Astrocyte (in vitro differentiated cells and primary cell): ENCODE measurements around the gene UST. TPM values are rescaled to one million over a fixed set of nuclear protein-coding genes. Genes with fewer than 3 reads are reported as not detected.
A peak's percentile ranks its signal among the peaks of the same experiment; 100 is the strongest.

Source experiments
- DNase-seq: peaks from one replicate; pipeline ENCODE4 v3.0.0-alpha.2; 2010; ENCODE audit warnings: low read depth
- FAIRE-seq: peaks from 2 replicates; lab custom pipeline; 2011; peaks lifted over from hg19 to GRCh38; lab: Jason Lieb, UNC
- H2AFZ ChIP-seq: 2 replicates; pipeline ENCODE4 v1.6.0; 2012; ENCODE audit warnings: low read depth, low read length, inconsistent platforms
- H3K27ac ChIP-seq: 2 replicates; pipeline ENCODE4 v1.5.1; 2011; ENCODE audit warnings: low read depth, low read length, inconsistent platforms
- H3K27me3 ChIP-seq: 2 replicates; pipeline ENCODE4 v1.6.0; 2011; ENCODE audit warnings: low read length, inconsistent platforms; ENCODE audit not compliant: insufficient read depth
- H3K36me3 ChIP-seq: 2 replicates; pipeline ENCODE4 v1.5.1; 2011; ENCODE audit warnings: low read length, inconsistent platforms; ENCODE audit not compliant: insufficient read depth
- H3K4me1 ChIP-seq: 2 replicates; pipeline ENCODE4 v1.5.1; 2011; ENCODE audit warnings: low read length, inconsistent platforms; ENCODE audit not compliant: insufficient read depth
- H3K4me2 ChIP-seq: 2 replicates; pipeline ENCODE4 v1.6.0; 2012; ENCODE audit warnings: low read length, inconsistent platforms
- H3K4me3 ChIP-seq: 2 replicates; pipeline ENCODE4 v1.5.1; 2011; ENCODE audit warnings: low read depth, mild to moderate bottlenecking, low read length, inconsistent platforms; ENCODE audit not compliant: insufficient read depth
- H3K79me2 ChIP-seq: 2 replicates; pipeline ENCODE4 v1.6.0; 2012; ENCODE audit warnings: mild to moderate bottlenecking, low read length, inconsistent platforms; ENCODE audit not compliant: insufficient read depth
- H3K9ac ChIP-seq: 2 replicates; pipeline ENCODE4 v1.6.0; 2012; ENCODE audit warnings: mild to moderate bottlenecking, low read length, inconsistent platforms
- H3K9me3 ChIP-seq: 2 replicates; pipeline ENCODE4 v1.5.1; 2012; ENCODE audit warnings: low read depth, mild to moderate bottlenecking, low read length, inconsistent platforms; ENCODE audit not compliant: insufficient read depth
- H4K20me1 ChIP-seq: 2 replicates; pipeline ENCODE4 v1.6.0; 2012; ENCODE audit warnings: low read length, inconsistent platforms; ENCODE audit not compliant: insufficient read depth
- H3K27ac Mint-ChIP-seq: one replicate; pipeline ENCODE4 v1.8.0; 2021; ENCODE audit warnings: mild to moderate bottlenecking, mixed read lengths; ENCODE audit not compliant: unreplicated experiment
- H3K27me3 Mint-ChIP-seq: one replicate; pipeline ENCODE4 v1.8.0; 2021; ENCODE audit warnings: low read depth, mixed read lengths; ENCODE audit not compliant: unreplicated experiment
- H3K36me3 Mint-ChIP-seq: one replicate; pipeline ENCODE4 v1.8.0; 2021; ENCODE audit warnings: low read depth, mixed read lengths; ENCODE audit not compliant: unreplicated experiment
- H3K4me1 Mint-ChIP-seq: one replicate; pipeline ENCODE4 v1.8.0; 2021; ENCODE audit warnings: low read depth, mixed read lengths; ENCODE audit not compliant: unreplicated experiment
- H3K4me3 Mint-ChIP-seq: one replicate; pipeline ENCODE4 v1.8.0; 2021; ENCODE audit warnings: mild to moderate bottlenecking, moderate library complexity, mixed read lengths; ENCODE audit not compliant: unreplicated experiment
- H3K9me3 Mint-ChIP-seq: one replicate; pipeline ENCODE4 v1.8.0; 2021; ENCODE audit warnings: mild to moderate bottlenecking, mixed read lengths; ENCODE audit not compliant: unreplicated experiment
- CTCF ChIP-seq: IDR thresholded peaks from 2 replicates; pipeline ENCODE4 v1.5.1; 2011; ENCODE audit warnings: low read depth, mild to moderate bottlenecking, inconsistent platforms, low read length, moderate library complexity; ENCODE audit not compliant: insufficient read depth
- EZH2 ChIP-seq: IDR thresholded peaks from 2 replicates; pipeline ENCODE4 v1.6.1; 2012; ENCODE audit warnings: mild to moderate bottlenecking, low read length, inconsistent platforms; ENCODE audit not compliant: insufficient read depth
- total RNA-seq: library from RNA; stranded (reverse); gene quantifications from 2 replicates; pipeline ENCODE4 v1.2.1, GENCODE V29; 2021

Gene UST
- total RNA-seq, 1 donor from 2014 or later, result 15.3 TPM

GRCh38 chr6:149012040-149012545, 265.3 kb downstream of the UST start:
- FAIRE-seq, result peak; percentile 99
- H3K4me3 ChIP-seq, result peak overlapping the region; percentile 35
- TF ChIP-seq CTCF (no peak), EZH2 (no peak)
- Mint-ChIP-seq H3K4me1 (peaks cover 33% of the 10 kb centered on the region), H3K4me3 (no peak overlapping the region), H3K36me3 (no peaks in the 10 kb centered on the region), H3K9me3 (no peaks in the 10 kb centered on the region), H3K27me3 (no peaks in the 10 kb centered on the region), H3K27ac (peak overlapping the region; percentile 75)
- H3K27me3 ChIP-seq, result no peaks in the 10 kb centered on the region
- H2AFZ ChIP-seq, result no peak overlapping the region
- no peaks in the 10 kb centered on the region for H3K9me3 ChIP-seq
- no peaks in the 10 kb centered on the region for H3K36me3 ChIP-seq
- peaks cover 31% of the 10 kb centered on the region for H3K4me1 ChIP-seq
- H4K20me1 ChIP-seq, result no peaks in the 10 kb centered on the region
- H3K9ac ChIP-seq, result peak overlapping the region; percentile 46
- DNase-seq, result peak; percentile 98
- no peaks in the 10 kb centered on the region for H3K79me2 ChIP-seq
- H3K4me2 ChIP-seq, result peak overlapping the region; percentile 62
- peak overlapping the region; percentile 80 for H3K27ac ChIP-seq

- no peak for DNase-seq
- peak overlapping the region; percentile 37 for H3K4me3 Mint-ChIP-seq
- no peak overlapping the region for H3K4me3 ChIP-seq
Observed at GRCh38 chr6:149013586-149014344, 266.9 kb downstream of the UST start.

More at GRCh38 chr6:149013586-149014344, 266.9 kb downstream of the UST start:
- Histone ChIP-seq H2AFZ (no peak overlapping the region), H4K20me1 (no peaks in the 10 kb centered on the region), H3K36me3 (no peaks in the 10 kb centered on the region), H3K9ac (peak overlapping the region; percentile 36), H3K4me1 (peaks cover 31% of the 10 kb centered on the region), H3K27ac (peak overlapping the region; percentile 77), H3K4me2 (no peak overlapping the region), H3K9me3 (no peaks in the 10 kb centered on the region), H3K27me3 (no peaks in the 10 kb centered on the region), H3K79me2 (no peaks in the 10 kb centered on the region)
- H3K9me3 Mint-ChIP-seq, result no peaks in the 10 kb centered on the region
- peak overlapping the region; percentile 59 for H3K27ac Mint-ChIP-seq
- peaks cover 32% of the 10 kb centered on the region for H3K4me1 Mint-ChIP-seq
- no peak for TF ChIP-seq CTCF
- TF ChIP-seq EZH2, result no peak
- H3K36me3 Mint-ChIP-seq, result no peaks in the 10 kb centered on the region
- FAIRE-seq, result no peak
- H3K27me3 Mint-ChIP-seq, result no peaks in the 10 kb centered on the region
